Activated CD4-positive, alpha-beta memory T cell treated with anti-CD3 and anti-CD28 coated beads, Interleukin-2, amount 10 ng/mL, durations not matched to agents 7 days and 5 days (primary cell): Measurements from ENCODE around the gene ADGRL2. TPM values are rescaled to one million over a fixed set of nuclear protein-coding genes. Genes with fewer than 3 reads are reported as not detected.
"Not testable (repeated sequence)": the region's sequence is repeated elsewhere in the genome, so short reads cannot be mapped to it uniquely, and the experiment has no call there.

Source experiments
- CTCF ChIA-PET: fragments of 350-600 bp; sonication (Branson Sonifier 250); formaldehyde crosslinking; loops from one replicate; lab custom pipeline; 2021; ENCODE audit warnings: antibody characterized with exemption, inconsistent platforms; lab: Charles Lee
- POLR2A ChIA-PET: fragments of 350-600 bp; sonication (Branson Sonifier 250); formaldehyde crosslinking; loops from one replicate; lab custom pipeline; 2021; ENCODE audit warnings: antibody characterized with exemption; lab: Charles Lee
- DNase-seq: peaks from one replicate; pipeline ENCODE4 v3.0.0-alpha.2; 2020
- H3K27ac Mint-ChIP-seq: one replicate; pipeline ENCODE4 v1.8.0; 2021; ENCODE audit warnings: mild to moderate bottlenecking, mixed read lengths
- H3K27me3 Mint-ChIP-seq: one replicate; pipeline ENCODE4 v1.8.0; 2021; ENCODE audit warnings: mixed read lengths
- H3K36me3 Mint-ChIP-seq: one replicate; pipeline ENCODE4 v1.8.0; 2021; ENCODE audit warnings: low read depth, mixed read lengths
- H3K4me1 Mint-ChIP-seq: one replicate; pipeline ENCODE4 v1.8.0; 2021; ENCODE audit warnings: mixed read lengths
- H3K4me3 Mint-ChIP-seq: one replicate; pipeline ENCODE4 v1.8.0; 2021; ENCODE audit warnings: mild to moderate bottlenecking, mixed read lengths
- H3K9me3 Mint-ChIP-seq: one replicate; pipeline ENCODE4 v1.8.0; 2021; ENCODE audit warnings: mixed read lengths
- total RNA-seq, 2 experiments: library from RNA; stranded (reverse); gene quantifications; one replicate each; pipeline ENCODE4 v1.2.3, GENCODE V29; 2021

ADGRL2 gene
- total RNA-seq, 2 experiments from 2014 or later: not detected

GRCh38 chr1:81874940-81875339, 74.2 kb downstream of the ADGRL2 start:
- Mint-ChIP-seq H3K4me1 (no peaks in the 10 kb centered on the region), H3K36me3 (no peaks in the 10 kb centered on the region), H3K27ac (no peak overlapping the region), H3K27me3 (no peaks in the 10 kb centered on the region), H3K4me3 (no peak overlapping the region), H3K9me3 (no peaks in the 10 kb centered on the region)
- ChIA-PET CTCF (no interaction called here), POLR2A (no interaction called here)
- no peak for DNase-seq

DNA sequence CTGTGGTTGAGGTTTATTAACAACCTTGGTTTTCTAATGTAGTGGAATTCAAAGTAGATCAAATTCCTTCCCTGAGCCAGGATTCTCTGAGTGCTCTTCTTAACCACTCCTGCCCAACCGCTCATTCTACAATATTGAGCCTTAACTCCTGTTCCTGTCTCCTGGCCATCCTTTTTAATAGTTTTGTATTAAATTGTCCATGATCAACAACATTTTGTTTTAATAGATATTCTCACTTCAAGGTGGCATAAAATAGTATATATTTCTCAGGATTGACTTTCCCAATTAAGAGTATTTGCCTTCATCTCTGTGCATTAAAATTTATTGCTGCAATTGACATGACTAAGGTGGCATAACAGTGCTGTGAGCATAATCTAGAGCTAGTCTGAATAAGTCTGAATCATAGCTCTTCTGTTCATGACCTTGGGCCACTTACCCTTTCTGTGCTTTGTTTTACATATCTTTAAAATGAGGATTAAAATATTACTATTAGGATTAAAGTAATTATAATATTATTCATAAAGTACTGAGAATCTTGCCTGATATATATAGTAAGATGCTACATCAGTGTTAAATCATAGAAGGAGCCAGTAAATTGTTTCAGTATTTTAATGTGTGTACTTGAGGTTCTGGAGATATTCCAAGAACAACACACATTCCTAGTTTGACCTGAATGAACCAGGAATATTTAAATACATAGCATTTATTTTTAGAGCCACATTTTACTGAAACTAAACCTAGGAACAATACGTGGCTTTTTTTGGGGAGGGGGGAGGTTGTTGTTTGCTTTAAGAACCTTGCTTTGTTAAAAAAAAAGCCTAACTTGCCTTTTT, 76.4 kb downstream of the ADGRL2 start:
- Mint-ChIP-seq H3K27ac (no peak overlapping the region), H3K4me3 (no peak overlapping the region), H3K4me1 (no peaks in the 10 kb centered on the region), H3K36me3 (no peaks in the 10 kb centered on the region), H3K9me3 (no peaks in the 10 kb centered on the region), H3K27me3 (no peaks in the 10 kb centered on the region)
- ChIA-PET CTCF (no interaction called here), POLR2A (no interaction called here)
- no peak for DNase-seq

GRCh38 chr1:81877940-81878339, 77.2 kb downstream of the ADGRL2 start:
- no peaks in the 10 kb centered on the region for H3K9me3 Mint-ChIP-seq
- H3K36me3 Mint-ChIP-seq: no peaks in the 10 kb centered on the region
- DNase-seq: no peak
- H3K27ac Mint-ChIP-seq: no peak overlapping the region
- no peaks in the 10 kb centered on the region for H3K27me3 Mint-ChIP-seq
- ChIA-PET CTCF (no interaction called here), POLR2A (no interaction called here)
- H3K4me3 Mint-ChIP-seq: no peak overlapping the region
- H3K4me1 Mint-ChIP-seq: no peaks in the 10 kb centered on the region

DNA sequence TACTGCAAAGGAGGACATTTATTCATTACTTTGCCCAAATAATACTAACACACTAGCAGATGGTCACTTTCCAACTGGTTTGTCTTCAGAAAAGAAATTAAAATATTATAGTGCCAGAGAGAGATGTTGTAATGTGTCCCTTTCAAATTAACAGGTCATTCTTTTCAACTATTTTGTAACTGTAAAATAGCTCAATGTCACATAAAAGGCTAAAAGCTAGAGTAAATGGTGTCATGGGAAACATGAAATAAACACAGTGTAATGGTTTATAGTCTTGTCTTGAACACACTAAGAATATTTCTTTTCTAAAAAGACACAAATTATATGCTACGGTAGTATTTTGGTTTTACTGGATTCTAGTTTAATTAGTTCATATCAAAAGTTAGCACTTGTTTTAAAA, 77.8 kb downstream of the ADGRL2 start:
- no peaks in the 10 kb centered on the region for H3K27me3 Mint-ChIP-seq
- H3K9me3 Mint-ChIP-seq: no peaks in the 10 kb centered on the region
- ChIA-PET POLR2A (no interaction called here), CTCF (no interaction called here)
- no peaks in the 10 kb centered on the region for H3K4me1 Mint-ChIP-seq
- no peak overlapping the region for H3K27ac Mint-ChIP-seq
- H3K36me3 Mint-ChIP-seq: no peaks in the 10 kb centered on the region
- DNase-seq: no peak
- no peak overlapping the region for H3K4me3 Mint-ChIP-seq

DNA sequence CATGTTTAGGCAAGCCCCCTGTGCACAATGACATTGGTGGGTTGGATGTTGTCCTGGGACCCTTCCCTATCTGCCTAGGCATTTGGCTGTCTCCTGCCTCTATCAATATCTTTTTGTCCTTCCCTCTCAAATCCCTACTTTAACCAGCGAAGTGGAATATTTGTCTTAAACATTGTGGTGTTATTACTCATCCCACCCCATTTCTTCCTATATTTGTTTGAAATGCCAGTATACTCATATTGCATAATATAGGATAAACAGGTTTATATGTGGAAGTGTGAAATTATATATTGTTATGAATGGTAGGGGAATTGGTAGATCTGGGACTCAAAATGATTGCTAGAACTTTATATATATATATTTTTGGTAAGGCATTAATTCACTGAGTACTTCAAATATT, 80.0 kb downstream of the ADGRL2 start:
- CTCF ChIA-PET: no interaction called here

GRCh38 chr1:81885291-81885690, 84.6 kb downstream of the ADGRL2 start:
- H3K27ac Mint-ChIP-seq: no peak overlapping the region
- H3K9me3 Mint-ChIP-seq: no peaks in the 10 kb centered on the region
- ChIA-PET CTCF (no interaction called here), POLR2A (no interaction called here)
- no peaks in the 10 kb centered on the region for H3K4me1 Mint-ChIP-seq
- H3K36me3 Mint-ChIP-seq: no peaks in the 10 kb centered on the region
- no peak for DNase-seq
- H3K4me3 Mint-ChIP-seq: no peak overlapping the region
- H3K27me3 Mint-ChIP-seq: no peaks in the 10 kb centered on the region

More for the DNA sequence above, 80.0 kb downstream of the ADGRL2 start:
- H3K27ac Mint-ChIP-seq: no peak overlapping the region
- POLR2A ChIA-PET: no interaction called here
- no peaks in the 10 kb centered on the region for H3K4me1 Mint-ChIP-seq
- no peaks in the 10 kb centered on the region for H3K9me3 Mint-ChIP-seq
- H3K36me3 Mint-ChIP-seq: no peaks in the 10 kb centered on the region
- no peak for DNase-seq
- no peak overlapping the region for H3K4me3 Mint-ChIP-seq
- H3K27me3 Mint-ChIP-seq: no peaks in the 10 kb centered on the region

- H3K36me3 Mint-ChIP-seq, POLR2A ChIA-PET, H3K27me3 Mint-ChIP-seq, H3K9me3 Mint-ChIP-seq, H3K4me1 Mint-ChIP-seq, H3K27ac Mint-ChIP-seq, H3K4me3 Mint-ChIP-seq, CTCF ChIA-PET, DNase-seq: not testable (repeated sequence)
These were observed 85.6 kb downstream of the ADGRL2 start for GRCh38 chr1:81886292-81886691.

- Mint-ChIP-seq H3K4me3 (no peak overlapping the region), H3K36me3 (no peaks in the 10 kb centered on the region), H3K27me3 (no peaks in the 10 kb centered on the region), H3K9me3 (no peaks in the 10 kb centered on the region), H3K27ac (no peak overlapping the region), H3K4me1 (no peaks in the 10 kb centered on the region)
- ChIA-PET CTCF (no interaction called here), POLR2A (no interaction called here)
- no peak for DNase-seq
These were observed 86.8 kb downstream of the ADGRL2 start for GRCh38 chr1:81887421-81888144.

GRCh38 chr1:81889166-81889565, 88.4 kb downstream of the ADGRL2 start:
- H3K27ac Mint-ChIP-seq: no peak overlapping the region
- H3K27me3 Mint-ChIP-seq: no peaks in the 10 kb centered on the region
- CTCF ChIA-PET: no interaction called here

GRCh38 chr1:81894867-81895266, 94.1 kb downstream of the ADGRL2 start:
- no peak for DNase-seq
- H3K4me3 Mint-ChIP-seq: no peak overlapping the region
- no peaks in the 10 kb centered on the region for H3K36me3 Mint-ChIP-seq
- ChIA-PET POLR2A (no interaction called here), CTCF (no interaction called here)
- no peaks in the 10 kb centered on the region for H3K4me1 Mint-ChIP-seq
- no peaks in the 10 kb centered on the region for H3K27me3 Mint-ChIP-seq
- H3K9me3 Mint-ChIP-seq: no peaks in the 10 kb centered on the region
- no peak overlapping the region for H3K27ac Mint-ChIP-seq

More at GRCh38 chr1:81889166-81889565, 88.4 kb downstream of the ADGRL2 start:
- no peaks in the 10 kb centered on the region for H3K9me3 Mint-ChIP-seq
- no peak for DNase-seq
- POLR2A ChIA-PET: no interaction called here
- H3K36me3 Mint-ChIP-seq: no peaks in the 10 kb centered on the region
- H3K4me1 Mint-ChIP-seq: no peaks in the 10 kb centered on the region
- H3K4me3 Mint-ChIP-seq: no peak overlapping the region

DNA sequence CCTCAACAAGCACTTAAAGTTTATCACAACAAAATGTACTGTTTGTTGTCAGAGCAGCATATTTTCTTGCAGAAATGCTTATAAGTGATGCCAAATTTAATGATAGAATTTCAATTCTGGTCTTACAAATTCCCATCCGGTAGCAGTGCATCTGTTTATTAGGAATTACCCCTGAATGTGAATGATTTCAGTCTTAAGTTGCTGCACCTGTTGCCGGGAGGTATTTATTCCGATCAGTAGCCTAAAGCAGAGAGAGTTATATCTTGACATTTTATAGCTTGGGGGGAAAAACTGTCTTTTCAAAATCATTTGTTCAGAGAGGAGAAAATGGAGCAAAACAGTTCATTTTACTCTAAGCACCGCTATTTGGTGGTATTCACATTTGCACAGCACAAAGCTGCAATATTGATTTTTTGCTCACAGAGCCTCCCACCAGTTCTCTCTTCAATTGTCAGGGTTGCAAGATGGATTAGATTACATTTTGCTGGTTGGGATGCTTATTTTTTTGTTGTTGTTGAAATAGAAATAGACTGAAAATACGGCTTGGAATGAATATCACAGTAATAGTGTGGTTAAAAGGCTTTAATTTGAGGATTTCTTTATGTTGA, 98.6 kb downstream of the ADGRL2 start:
- Mint-ChIP-seq H3K4me3 (no peak overlapping the region), H3K27ac (no peak overlapping the region), H3K36me3 (no peaks in the 10 kb centered on the region), H3K4me1 (no peaks in the 10 kb centered on the region), H3K27me3 (no peaks in the 10 kb centered on the region), H3K9me3 (no peaks in the 10 kb centered on the region)
- DNase-seq: no peak
- ChIA-PET CTCF (no interaction called here), POLR2A (no interaction called here)

DNA sequence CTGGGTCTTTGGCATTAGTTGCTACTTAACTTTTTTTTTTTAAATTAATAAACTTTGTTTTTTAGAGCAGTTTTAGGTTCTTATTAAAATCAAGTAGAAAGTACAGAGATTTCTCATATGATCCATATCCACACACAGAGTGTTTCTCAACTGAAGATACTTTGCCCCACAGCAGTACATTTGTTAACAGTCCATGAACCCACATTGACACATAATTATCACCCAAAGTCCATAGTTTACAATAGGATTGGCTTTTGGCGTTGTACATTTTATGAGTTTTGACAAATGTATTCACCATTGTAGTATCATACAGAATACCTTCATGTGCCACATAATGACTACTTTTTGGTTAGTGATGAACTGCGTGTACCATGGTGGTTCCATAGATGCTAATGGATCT, 106.8 kb downstream of the ADGRL2 start:
- H3K4me1 Mint-ChIP-seq: no peaks in the 10 kb centered on the region
- DNase-seq: no peak
- no peaks in the 10 kb centered on the region for H3K27me3 Mint-ChIP-seq
- H3K4me3 Mint-ChIP-seq: no peak overlapping the region
- H3K9me3 Mint-ChIP-seq: no peaks in the 10 kb centered on the region
- CTCF ChIA-PET: no interaction called here
- POLR2A ChIA-PET: no interaction called here
- no peak overlapping the region for H3K27ac Mint-ChIP-seq
- H3K36me3 Mint-ChIP-seq: no peaks in the 10 kb centered on the region

DNA sequence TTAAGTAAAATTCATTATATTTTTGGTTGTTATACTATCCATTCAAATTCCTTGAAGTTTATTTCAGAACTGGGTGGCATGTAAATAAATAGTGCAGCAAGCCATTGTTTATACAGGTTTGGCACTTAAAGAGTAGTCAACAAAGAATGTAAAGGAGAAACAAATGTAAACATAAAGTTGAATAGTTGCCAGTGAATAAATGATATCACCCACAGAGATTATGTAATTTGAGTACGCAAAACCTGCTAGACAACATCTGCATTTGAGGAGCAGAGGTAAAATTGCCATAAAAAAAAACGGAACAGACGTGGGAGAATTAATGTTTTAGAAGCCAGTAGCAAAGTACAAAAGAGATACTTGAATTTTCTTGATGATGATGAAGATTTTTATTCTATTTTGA, 111.6 kb downstream of the ADGRL2 start:
- Mint-ChIP-seq H3K9me3 (no peaks in the 10 kb centered on the region), H3K27ac (no peak overlapping the region), H3K27me3 (no peaks in the 10 kb centered on the region), H3K4me1 (no peaks in the 10 kb centered on the region), H3K4me3 (no peak overlapping the region), H3K36me3 (no peaks in the 10 kb centered on the region)
- ChIA-PET POLR2A (no interaction called here), CTCF (no interaction called here)
- no peak for DNase-seq
